HG03139 (cell line): Measurements from ENCODE around the gene IFIH1.
A peak's percentile ranks its signal among the peaks of the same experiment; 100 is the strongest.

ENCODE experiments used
- ATAC-seq: cut with Tn5 transposase; IDR thresholded peaks from one replicate; pipeline ENCODE4 v1.9.1; 2021; ENCODE audit not compliant: unreplicated experiment

The IFIH1 gene

DNA sequence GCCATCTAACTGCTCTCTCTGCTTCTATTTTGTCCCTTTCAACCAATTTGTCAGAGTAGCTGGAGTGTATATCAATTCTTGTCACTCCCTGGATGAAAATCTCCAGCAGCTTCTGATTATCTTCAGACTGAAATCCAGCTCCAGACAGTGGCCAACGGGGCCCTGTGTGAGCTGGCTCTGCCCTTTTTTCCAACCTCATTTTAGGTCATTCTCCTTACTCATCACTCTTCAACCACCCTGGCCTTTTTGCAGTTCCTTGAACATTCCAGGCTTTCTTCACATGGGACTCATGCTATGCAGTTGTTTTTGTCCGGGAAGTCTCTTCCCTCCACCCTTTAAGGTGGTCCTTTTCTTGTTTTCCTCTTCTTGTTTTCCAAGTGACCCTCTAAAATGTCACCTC lies 59.8 kb downstream of the IFIH1 start:
- no peak for ATAC-seq

DNA sequence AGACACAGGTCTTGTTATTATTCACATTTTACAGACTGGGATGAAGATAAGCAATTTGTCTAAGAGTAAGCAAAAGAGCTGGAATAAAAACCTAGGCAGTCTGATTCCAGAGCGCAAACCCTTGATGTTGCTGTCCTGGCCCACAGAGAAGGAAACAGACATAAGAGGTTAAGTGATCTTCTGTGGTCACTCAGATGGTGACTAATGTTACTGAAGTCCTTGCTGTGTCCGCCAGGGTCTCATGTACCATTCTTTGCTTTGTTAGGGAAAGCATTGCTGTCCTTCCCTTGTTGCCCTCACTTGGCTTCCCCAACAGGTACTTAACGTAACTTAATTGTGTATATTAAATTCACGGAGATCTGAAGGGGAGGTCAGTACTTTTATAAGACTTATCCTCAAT lies 60.3 kb downstream of the IFIH1 start:
- ATAC-seq = no peak

DNA sequence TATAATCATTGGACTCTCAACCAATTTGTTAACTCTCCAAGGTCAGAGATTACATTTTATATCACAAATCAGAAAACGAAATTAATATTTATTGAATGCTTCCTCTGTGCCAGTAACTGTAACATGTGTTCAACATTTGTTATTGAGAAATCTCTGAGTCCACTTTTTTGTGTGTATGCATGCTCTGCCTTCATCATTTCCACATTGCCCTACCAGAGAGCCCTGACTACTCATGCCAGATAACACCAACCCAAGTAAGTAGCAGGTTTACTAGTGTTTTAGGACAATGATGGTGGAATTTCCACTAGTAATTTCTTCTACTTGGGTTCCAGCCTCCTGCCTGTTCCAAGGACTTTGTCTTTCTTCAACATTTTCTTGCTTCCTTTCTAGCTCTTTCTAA lies 61.1 kb downstream of the IFIH1 start:
- ATAC-seq = no peak

DNA sequence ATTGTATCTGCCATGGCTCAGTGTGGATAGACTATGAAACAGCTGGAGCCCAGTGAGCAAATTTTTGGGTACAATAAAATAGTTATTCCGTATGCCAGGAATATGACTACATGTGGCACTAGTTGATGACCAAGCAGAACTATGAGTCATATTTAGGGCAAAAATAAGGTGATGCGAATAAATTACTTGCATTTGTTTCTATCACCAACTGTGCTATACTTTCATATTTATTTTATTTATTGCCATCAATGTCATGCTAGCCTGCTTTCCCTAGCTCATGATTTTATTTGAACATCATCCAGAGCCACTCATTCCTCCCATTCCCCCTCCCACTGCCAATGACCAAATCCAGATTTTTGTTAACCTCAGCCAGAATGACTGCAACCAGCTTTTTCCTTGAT lies 61.9 kb downstream of the IFIH1 start:
- ATAC-seq = no peak

DNA sequence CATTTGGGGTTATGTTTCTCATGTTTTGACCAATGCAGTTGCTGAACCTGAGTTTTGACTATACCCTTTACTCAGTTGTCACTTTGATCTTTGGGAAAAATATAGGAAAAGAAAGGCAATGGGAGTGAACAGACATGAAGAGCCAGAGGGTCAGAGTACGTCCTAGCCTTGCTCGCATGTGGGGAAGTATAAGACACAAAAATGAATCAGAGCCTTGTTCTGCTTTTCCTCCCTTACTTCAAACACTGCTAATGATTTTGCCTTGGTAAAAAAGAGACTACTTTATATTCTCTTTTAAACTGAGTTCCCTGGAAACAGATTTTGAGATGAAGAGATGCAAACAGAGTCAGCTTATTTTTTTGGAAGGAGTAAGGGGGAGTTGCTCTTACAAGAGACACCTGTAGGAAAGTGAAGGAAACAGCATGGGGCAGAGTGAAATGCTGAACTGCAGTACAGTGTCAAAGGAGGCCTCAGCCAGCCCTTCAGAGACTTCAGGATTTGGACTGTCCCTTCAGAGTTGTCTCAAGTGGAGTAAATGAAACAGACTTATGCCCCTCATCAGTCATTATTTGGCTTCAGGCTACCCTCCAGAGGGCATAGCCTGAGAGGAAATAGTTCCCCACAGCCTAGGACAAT lies 64.1 kb downstream of the IFIH1 start:
- ATAC-seq = no peak

DNA sequence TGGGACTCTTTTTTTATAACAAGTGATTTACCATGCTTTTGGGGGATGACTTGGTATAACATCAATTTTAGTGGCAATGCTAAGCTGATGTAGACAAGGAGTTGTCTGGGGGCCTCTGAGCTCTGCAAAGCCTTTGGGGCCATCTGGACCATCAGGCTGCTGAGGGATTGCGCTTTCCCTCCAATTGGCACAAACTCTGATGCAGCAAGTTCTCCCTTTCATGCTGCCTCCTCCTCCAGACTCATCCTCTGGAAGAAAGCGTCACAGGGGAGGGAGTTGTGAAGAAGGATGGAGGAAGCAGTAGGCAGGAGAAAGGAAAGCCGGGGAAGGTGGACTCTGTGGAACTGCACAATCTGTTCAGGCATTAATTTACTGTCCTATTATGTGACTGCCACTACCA lies 65.0 kb downstream of the IFIH1 start:
- no peak for ATAC-seq

DNA sequence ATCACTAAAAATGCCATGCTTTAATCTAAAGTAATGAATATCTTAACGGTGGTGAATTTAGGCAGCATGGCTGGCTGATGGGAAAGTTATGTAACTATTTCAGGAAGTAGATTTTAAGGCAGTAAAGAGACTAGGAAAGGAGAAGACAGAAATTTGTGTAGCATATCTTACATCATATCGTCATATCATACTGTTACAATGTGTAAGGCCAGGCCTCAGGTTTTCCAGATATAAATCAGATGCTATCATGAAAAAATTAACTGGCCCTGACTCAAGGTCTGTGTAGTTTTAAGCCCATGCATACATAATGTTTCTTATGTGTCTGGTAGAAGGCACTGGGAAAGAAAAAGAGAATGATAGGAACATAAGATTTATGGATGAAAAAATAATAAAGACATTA lies 66.3 kb downstream of the IFIH1 start:
- no peak for ATAC-seq

DNA sequence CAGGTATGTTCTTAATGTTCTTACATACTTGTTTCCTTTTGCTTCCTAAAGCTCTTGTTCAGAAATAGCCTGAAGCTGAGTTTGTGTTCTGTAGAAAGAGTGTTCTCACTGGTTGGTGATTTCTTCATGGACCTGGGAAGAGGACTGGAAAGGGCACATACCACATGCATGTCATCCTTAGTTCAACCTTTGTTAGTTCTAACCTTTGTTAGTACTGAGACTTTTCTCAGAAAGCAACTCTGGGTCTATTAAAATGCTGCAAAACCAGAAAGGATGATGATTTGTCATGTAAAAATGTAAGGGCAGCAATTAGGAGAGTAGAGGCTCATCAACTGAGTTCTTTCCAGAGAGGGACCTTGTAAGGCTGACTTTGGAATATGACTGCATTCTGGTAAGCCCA lies 72.7 kb downstream of the IFIH1 start:
- ATAC-seq = no peak

DNA sequence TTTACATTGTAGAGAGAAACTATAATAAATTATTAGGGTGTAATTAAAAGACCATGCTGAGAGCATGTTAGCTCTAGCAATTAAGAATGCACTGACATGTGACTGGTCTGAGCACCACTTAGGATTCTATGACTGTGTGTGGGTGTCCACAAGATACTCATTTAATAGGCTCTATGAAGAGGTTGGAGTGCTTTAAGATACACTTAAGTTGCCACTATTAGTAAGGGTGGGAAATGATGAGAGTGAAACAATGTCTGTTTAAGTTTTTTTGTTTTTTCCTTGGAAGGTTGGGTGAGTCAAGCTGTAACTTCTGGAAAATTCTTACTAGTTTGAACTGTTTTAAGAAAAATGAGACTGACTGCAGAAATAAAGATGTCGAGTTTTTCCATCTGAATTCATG lies 73.4 kb downstream of the IFIH1 start:
- no peak for ATAC-seq

DNA sequence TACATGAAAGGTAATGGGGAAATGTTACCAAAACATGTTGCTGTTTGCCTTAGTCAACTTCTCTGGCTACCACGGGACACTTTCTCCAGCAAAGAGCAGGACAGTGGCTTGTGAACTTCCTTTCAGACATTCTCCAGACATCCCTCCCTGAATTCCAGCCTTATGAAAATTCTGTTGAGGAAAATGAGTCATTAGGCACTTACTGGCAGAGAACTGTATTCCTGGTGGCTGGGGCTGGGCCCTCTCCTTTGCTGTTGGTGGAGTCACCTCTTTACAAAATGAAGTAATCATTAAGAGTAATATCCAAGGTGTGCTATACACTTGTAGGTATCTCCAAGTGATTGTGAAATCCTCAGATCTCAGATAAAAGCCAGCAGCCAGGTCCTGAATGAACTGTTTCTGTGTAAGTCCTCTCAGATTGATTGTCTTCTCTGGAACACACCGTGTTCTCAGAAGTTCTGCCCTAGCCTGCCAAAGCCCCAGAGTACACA lies 73.9 kb downstream of the IFIH1 start:
- ATAC-seq = no peak

DNA sequence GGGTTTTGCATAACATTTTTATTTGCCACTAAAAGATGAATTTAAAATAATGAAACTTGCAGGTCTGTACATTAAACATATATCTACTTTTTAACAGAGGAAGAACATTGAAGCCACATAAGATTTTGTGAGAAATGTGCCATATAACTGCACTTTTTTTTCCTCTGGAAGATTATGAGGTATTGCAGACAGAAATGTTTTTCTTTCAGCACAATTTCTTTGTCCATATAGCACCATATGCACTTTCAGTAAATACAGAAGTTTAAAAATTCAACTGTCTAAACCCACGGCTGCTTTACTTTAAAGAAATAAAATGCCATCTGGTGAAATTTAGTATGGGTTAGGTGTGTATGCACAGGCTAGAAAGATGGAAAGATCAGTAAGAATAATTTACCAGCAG lies 74.8 kb downstream of the IFIH1 start:
- ATAC-seq = no peak

DNA sequence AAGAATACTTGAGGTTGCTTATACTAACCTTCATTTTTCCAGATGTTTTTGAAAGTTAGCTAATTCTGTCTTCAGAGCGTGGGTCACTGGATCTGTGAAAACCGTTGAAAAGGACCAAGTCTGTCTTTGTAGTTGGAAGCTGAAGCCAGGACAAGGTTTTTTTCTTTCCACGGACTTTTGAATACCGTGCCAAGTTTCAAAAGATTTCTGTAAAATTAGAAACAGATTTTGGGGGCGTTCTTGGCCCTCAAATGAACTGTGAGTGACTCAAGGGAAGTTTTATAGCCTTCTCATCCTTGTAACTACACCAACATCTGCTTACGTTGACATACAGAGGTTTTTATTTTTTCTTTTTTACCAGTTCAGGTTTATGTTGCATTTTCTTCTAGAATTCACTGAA lies 75.2 kb downstream of the IFIH1 start, which contains the start of gene FAP:
Gene FAP (minus strand): TSS at position 152 of the 400 bp plus-strand sequence. CDS start 118 bp downstream, at position 34.
- ATAC-seq = no peak

DNA sequence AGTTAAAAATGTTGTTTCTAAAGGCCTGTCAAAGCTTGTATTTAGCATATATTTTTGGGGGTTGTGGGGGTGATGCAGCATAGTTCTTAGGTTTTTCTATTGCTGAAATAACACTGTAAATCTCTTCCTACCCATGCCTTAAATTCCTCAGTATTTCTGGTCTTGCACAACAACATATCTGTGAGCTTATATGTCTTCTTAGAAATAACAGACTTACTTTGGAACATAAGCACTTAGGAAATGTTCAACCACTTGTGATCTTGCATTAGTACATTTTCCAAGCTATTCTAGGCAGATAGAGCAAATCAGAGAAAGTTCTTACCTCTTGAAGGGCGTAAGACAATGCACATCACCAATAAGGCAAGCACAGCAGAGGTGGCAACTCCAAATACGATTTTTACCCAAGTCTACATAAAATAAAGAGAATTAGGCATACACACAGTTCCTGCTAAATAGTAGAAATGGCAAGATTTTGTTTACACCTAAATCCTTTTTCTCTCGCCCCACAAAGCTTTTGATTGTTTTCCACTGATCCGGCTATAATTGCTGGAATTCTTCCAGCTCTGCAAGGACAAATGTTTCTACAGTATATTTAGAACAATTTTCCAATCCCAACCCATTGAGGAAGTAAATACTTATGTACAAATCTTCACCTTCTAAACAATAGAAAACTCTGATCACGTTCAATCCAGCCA lies 75.8 kb downstream of the IFIH1 start:
- ATAC-seq = no peak

DNA sequence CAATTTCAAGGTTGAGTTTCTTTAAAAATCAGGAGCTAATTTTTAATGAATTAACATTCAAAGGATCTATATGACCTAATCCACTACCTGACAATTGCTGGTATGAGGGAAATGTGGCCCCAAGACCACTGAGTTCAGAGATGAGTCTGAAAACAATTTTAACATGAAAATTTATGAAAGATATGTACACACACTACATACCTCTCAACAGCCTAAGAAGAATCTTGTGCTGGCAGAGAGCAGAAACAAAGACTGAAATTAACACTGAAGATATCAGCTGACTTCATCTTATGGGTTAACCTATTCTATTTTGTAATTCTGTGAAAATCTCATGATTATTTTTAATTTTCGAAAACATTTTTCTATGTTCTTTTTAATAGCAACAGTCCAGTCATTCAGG lies 76.9 kb downstream of the IFIH1 start:
- ATAC-seq = no peak

DNA sequence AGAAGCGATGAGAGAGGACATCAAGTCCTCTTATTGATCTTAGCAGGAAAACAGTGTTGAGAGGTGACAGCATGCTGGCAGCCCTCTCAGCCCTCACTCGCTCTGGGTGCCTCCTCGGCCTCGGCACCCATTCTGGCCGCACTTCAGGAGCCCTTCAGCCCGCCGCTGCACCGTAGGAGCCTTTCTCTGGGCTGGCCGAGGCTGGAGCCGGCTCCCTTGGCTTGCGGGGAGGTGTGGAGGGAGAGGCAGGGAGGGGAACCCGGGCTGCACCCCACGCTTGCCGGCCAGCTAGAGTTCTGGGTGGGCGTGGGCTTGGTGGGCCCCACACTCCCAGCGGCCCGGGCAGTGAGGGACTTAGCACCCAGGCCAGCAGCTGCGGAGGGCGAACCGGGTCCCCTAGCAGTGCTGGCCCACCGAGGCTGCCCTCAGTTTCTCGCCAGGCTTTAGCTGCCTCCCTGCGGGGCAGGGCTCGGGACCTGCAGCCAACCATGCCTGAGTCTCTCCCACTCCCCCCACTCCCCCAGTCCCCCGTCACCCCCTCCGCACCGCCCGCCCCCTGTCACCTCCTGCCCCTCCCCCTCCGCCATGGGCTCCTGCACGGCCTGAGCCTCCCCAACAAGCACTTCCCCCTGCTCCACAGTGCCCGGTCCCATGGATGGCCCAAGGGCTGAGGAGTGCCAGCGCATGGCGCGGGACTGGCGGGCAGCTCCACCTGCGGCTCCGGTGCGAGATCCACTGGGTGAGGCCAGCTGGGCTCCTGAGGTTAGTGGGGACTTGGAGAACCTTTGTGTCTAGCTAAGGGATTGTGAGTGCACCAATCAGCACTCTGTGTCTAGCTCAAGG lies 83.6 kb downstream of the IFIH1 start:
- no peak for ATAC-seq

DNA sequence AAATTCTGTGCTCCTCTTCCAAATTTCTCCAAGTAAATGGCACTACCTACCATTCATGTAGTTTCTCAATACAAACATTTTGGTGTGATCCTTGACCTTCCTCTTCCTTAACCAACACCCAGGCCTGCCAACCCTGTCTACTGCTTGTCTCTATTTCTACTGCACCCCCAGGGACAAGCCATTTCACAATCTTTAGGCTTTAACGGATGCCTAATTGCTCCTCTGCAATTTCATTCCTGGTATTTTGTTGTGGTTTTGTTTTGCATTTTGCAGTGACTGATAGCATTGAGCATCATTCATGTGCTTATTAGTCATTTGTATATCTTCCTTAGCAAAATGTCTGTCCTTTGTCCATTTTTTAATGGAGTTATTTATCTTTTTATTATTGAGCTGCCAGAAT lies 85.3 kb downstream of the IFIH1 start:
- no peak for ATAC-seq

DNA sequence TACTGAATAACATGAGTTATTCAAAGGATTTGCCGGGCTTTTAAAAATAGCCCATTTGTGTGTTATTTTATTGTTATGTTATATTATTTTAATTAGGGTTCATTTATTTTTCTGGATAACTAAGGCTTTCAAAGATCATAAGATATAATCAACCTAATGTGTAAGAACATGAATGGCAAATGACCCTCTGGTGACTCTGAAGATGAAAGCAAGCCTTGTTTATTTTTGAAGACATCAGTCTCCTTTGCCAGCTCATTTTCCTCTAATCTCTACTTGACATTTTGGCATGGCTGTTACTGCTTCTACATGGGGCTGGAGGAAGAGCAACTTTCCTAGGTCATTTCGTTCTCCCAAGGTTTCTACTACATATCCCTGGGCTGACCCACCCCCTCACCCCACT lies 85.8 kb downstream of the IFIH1 start:
- no peak for ATAC-seq

DNA sequence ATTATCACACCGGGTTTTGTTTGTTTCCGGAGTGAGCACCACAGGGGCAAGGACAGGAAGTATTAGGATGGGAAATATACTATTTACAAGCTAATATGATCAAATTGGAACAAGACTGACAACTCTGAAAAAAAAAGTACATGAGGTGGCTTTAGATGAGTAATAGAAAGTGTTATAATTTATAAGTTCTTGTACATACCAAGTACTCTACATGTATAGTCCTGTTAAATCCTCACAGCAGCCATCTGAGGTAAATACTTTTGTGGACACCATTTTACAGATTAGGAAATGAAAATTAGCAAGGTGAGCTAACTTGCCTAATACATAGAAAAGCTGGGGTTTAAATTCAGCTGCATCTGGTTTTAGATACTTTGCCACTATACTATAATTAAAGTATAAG lies 86.5 kb downstream of the IFIH1 start:
- no peak for ATAC-seq

DNA sequence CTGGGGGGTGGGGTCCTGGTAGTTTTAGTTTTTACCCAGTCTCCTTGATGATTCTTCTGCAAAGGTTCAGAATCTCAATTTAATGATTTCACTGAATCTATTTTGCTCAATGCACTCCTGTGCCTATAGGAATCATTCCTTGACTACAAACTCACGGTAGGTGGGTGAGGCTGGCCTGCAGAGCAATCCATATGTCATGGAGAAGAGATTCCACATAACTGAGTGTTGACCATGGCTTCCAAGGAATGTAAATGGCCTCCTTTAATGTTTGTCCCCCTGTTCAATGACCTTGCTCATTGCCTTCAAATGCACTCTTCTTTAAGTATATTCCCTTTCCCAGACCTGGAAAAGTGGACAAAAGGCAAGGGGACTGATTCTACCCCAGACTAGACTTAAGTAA lies 87.7 kb downstream of the IFIH1 start:
- ATAC-seq = no peak

DNA sequence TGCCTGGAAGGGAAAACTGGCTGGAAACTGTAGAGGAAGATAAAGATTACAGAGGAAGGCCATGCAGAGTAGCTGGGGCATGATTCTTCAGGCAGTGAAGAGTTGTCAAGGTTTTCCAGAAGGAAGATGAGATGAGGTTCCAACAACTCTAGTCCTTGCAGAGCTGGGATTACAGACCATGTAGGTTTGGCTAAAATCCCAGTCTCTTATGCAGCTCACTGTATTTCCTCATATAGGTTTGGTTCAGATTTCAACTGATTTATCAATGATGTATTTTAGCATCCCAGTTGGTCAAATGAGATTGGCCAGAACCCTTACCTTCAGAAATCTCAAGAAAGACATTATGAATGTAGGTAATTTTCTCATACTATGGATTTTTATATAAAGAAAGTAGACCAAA lies 91.6 kb downstream of the IFIH1 start:
- ATAC-seq = no peak

DNA sequence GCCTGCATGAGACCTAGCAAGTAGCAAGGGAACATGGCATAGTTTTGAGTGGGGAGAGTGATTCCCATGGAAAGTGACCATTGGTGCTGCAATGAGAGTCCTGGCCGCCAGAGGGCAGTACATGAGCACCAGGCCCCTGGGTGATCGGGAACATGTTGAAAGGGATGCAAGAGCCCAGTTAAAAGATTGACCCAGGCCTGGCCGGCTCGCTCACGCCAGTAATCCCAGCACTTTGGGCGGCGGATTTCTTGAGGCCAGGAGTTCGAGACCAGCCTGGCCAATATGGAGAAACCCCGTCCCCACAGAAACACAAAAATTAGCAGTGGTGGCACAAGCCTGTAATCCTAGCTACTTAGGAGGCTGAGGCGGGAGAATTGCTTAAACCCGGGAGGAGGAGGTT lies 97.4 kb downstream of the IFIH1 start:
- ATAC-seq = peak; percentile 84

DNA sequence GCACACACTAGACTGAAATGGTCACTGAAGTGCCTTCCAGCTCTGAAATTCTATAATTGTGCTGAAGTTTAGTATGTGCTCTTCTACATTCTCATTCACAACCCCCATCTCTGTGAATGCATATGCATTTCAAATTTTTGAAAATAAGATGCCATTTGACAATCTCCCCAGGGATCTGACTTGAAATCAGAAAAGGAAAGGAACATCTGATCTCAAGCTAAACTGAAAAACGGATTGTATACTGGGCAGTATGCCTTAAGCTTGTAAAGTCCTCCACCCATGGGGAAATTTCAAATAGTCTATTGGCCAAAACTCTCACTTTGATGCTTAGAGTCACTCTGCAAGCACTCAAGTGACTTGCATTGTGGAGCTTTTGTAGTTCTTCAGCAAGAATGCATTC lies 98.1 kb downstream of the IFIH1 start:
- ATAC-seq = no peak
